HL-60 (cell line): ENCODE data around the gene RGR.

Experiments used
- DNase-seq, 2 experiments: peaks; one replicate each; pipeline ENCODE4 v3.0.0-alpha.2; 2010 to 2020; ENCODE audit warnings: low read depth in 1 of 2, low spot score in 1 of 2
- H3K27ac ChIP-seq: fragments of 250-450 bp; sonication (Bioruptor Pico); replicated peaks from 2 replicates; pipeline ENCODE4 v1.5.1; 2020; ENCODE audit warnings: mild to moderate bottlenecking, moderate library complexity
- H3K27me3 ChIP-seq: fragments of 250-450 bp; sonication (Bioruptor Pico); 2 replicates; pipeline ENCODE4 v1.5.1; 2021; ENCODE audit warnings: mild to moderate bottlenecking, moderate library complexity; ENCODE audit not compliant: insufficient read depth, poor library complexity, severe bottlenecking
- H3K4me3 ChIP-seq: replicated peaks from 2 replicates; pipeline ENCODE4 v1.5.1; 2011; ENCODE audit warnings: mild to moderate bottlenecking, control low read depth, low read length; ENCODE audit not compliant: insufficient read depth
- GABPA ChIP-seq: IDR thresholded peaks from 2 replicates; pipeline ENCODE4 v1.6.1; 2012; ENCODE audit warnings: low read depth
- POLR2AphosphoS5 ChIP-seq: IDR thresholded peaks from 2 replicates; pipeline ENCODE4 v1.6.1; 2012; ENCODE audit warnings: low read depth
- SPI1 ChIP-seq: IDR thresholded peaks from 2 replicates; pipeline ENCODE4 v1.6.1; 2012; ENCODE audit warnings: low read depth, mild to moderate bottlenecking, borderline replicate concordance
- TF ChIP-seq, protein P1 (sequence below): IDR thresholded peaks from 2 replicates; pipeline ENCODE4 v1.6.1; 2012; ENCODE audit warnings: low read depth; ENCODE audit not compliant: insufficient replicate concordance
- TF ChIP-seq, protein P2 (sequence below): IDR thresholded peaks from one replicate; pipeline ENCODE4 v1.5.1; 2011; ENCODE audit warnings: low read length, control low read depth, inconsistent platforms; ENCODE audit not compliant: insufficient read depth

RGR gene

DNA sequence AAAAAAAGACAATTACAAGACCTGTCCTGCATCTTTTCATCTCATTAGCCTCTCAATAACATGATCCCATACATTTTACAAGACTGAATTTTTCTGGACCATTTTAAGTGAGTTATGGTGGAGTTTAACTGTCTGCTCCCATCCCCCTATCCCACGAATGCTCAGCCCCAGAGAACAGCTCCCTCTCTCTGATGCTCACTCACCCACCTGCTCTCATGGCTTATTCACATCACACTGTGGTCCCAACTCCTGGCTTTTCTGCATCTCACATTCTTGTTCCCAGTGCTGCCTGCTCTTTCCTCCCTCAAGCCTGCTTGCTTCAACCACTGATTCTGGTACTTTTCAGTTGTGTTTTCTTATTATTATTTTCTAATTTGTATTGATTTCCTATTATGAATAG lies 63.2 kb downstream of the RGR start:
- no peak for DNase-seq
- no peak overlapping the region for H3K27ac ChIP-seq
- H3K4me3 ChIP-seq: no peak overlapping the region
- no peak for TF ChIP-seq GABPA
- TF ChIP-seq, protein P1, sequence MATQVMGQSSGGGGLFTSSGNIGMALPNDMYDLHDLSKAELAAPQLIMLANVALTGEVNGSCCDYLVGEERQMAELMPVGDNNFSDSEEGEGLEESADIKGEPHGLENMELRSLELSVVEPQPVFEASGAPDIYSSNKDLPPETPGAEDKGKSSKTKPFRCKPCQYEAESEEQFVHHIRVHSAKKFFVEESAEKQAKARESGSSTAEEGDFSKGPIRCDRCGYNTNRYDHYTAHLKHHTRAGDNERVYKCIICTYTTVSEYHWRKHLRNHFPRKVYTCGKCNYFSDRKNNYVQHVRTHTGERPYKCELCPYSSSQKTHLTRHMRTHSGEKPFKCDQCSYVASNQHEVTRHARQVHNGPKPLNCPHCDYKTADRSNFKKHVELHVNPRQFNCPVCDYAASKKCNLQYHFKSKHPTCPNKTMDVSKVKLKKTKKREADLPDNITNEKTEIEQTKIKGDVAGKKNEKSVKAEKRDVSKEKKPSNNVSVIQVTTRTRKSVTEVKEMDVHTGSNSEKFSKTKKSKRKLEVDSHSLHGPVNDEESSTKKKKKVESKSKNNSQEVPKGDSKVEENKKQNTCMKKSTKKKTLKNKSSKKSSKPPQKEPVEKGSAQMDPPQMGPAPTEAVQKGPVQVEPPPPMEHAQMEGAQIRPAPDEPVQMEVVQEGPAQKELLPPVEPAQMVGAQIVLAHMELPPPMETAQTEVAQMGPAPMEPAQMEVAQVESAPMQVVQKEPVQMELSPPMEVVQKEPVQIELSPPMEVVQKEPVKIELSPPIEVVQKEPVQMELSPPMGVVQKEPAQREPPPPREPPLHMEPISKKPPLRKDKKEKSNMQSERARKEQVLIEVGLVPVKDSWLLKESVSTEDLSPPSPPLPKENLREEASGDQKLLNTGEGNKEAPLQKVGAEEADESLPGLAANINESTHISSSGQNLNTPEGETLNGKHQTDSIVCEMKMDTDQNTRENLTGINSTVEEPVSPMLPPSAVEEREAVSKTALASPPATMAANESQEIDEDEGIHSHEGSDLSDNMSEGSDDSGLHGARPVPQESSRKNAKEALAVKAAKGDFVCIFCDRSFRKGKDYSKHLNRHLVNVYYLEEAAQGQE: no peak
- TF ChIP-seq POLR2AphosphoS5: no peak
- TF ChIP-seq SPI1: no peak
- TF ChIP-seq, protein P2, sequence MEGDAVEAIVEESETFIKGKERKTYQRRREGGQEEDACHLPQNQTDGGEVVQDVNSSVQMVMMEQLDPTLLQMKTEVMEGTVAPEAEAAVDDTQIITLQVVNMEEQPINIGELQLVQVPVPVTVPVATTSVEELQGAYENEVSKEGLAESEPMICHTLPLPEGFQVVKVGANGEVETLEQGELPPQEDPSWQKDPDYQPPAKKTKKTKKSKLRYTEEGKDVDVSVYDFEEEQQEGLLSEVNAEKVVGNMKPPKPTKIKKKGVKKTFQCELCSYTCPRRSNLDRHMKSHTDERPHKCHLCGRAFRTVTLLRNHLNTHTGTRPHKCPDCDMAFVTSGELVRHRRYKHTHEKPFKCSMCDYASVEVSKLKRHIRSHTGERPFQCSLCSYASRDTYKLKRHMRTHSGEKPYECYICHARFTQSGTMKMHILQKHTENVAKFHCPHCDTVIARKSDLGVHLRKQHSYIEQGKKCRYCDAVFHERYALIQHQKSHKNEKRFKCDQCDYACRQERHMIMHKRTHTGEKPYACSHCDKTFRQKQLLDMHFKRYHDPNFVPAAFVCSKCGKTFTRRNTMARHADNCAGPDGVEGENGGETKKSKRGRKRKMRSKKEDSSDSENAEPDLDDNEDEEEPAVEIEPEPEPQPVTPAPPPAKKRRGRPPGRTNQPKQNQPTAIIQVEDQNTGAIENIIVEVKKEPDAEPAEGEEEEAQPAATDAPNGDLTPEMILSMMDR: no peak
- H3K27me3 ChIP-seq: no peaks in the 10 kb centered on the region

DNA sequence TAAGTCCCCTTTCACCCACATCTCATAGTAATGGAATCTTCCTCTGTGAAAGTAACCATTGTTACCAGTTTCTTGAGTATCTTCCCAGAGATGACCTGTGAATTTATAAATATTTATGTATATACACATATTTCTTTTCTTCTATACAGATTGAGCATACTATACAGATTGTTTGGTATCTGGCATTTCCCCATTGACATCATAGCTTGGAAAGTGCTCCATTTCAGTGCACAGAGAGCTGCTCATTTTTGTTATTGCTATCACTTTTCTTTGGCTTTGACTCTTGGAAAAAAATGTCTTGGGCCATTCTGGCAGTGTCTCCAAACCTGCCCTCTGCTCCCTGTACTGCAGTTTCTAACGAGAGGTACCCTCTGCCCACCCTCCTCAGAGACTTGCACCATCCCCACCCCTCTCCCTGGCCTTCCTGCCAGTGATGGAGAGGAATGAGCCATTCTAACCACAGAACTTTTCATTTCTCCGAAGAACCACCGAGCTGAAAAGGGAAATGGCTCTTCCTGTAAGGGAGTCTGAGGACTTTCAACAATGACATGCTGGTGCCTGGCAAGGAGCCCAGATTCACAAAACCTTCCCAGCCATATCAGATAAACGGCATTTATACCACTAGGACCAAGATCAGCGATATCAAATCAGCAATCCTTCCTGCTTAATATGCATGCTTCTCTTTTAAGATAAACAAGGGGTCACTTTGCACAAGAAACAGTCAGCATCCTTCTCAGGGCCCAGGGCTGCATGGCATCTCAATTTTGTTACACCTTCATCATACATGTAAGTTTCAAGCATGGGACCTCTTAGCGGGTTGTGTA lies 63.8 kb downstream of the RGR start:
- Histone ChIP-seq H3K27ac (no peak overlapping the region), H3K4me3 (no peak overlapping the region), H3K27me3 (no peaks in the 10 kb centered on the region)
- DNase-seq: peak in 1 of 2 experiments; percentile 42
- TF ChIP-seq GABPA: no peak
- TF ChIP-seq SPI1: peak; percentile 32; the same call in 1 of the 2 replicates
